SK-N-MC (cell line): ENCODE measurements around the gene AFF3.
"Not testable (repeated sequence)": the region's sequence is repeated elsewhere in the genome, so short reads cannot be mapped to it uniquely, and the experiment has no call there.

Source experiments
- DNase-seq: peaks from one replicate; pipeline ENCODE4 v3.0.0-alpha.2; 2011; ENCODE audit warnings: low read depth, low spot score
- H3K27ac ChIP-seq: fragments of 200-600 bp; sonication (generic); 2 replicates; pipeline ENCODE4 v1.5.1; 2016; ENCODE audit warnings: mixed run types
- H3K36me3 ChIP-seq: fragments of 200-600 bp; sonication (generic); 2 replicates; pipeline ENCODE4 v1.6.1; 2017; ENCODE audit warnings: antibody characterized with exemption, low read length, mixed read lengths; ENCODE audit not compliant: insufficient read depth
- H3K4me3 ChIP-seq: fragments of 200-600 bp; sonication (generic); 2 replicates; pipeline ENCODE4 v1.5.1; 2016
- H3K9ac ChIP-seq: fragments of 200-600 bp; sonication (generic); 2 replicates; pipeline ENCODE4 v1.8.0; 2017; ENCODE audit warnings: mixed run types, mixed read lengths; ENCODE audit not compliant: insufficient read length
- H3K9me3 ChIP-seq: fragments of 200-600 bp; sonication (generic); 2 replicates; pipeline ENCODE4 v1.6.1; 2017; ENCODE audit warnings: low read depth, mild to moderate bottlenecking, antibody characterized with exemption, low read length, moderate library complexity, mixed read lengths
- EZH2 ChIP-seq: fragments of 200-600 bp; sonication (generic); IDR thresholded peaks from one replicate; pipeline ENCODE4 v1.6.1; 2017; ENCODE audit warnings: antibody characterized with exemption
- FOXP2 ChIP-seq: optimal IDR thresholded peaks from 2 replicates; pipeline ENCODE3; 2011; ENCODE audit warnings: mild to moderate bottlenecking, moderate library complexity; ENCODE audit not compliant: insufficient read depth; ENCODE audit errors: extremely low read length, control extremely low read depth
- POLR2AphosphoS5 ChIP-seq: IDR thresholded peaks from 2 replicates; pipeline ENCODE4 v1.6.1; 2012; ENCODE audit warnings: mild to moderate bottlenecking, low read depth, low read length, borderline replicate concordance

Gene AFF3

GRCh38 chr2:99928470-99929053, 213.8 kb downstream of the AFF3 start:
- Histone ChIP-seq H3K4me3 (no peak overlapping the region), H3K27ac (no peak overlapping the region), H3K9ac (no peak overlapping the region), H3K9me3 (no peaks in the 10 kb centered on the region), H3K36me3 (no peaks in the 10 kb centered on the region)
- no peak for DNase-seq
- TF ChIP-seq FOXP2 (no peak), EZH2 (no peak), POLR2AphosphoS5 (no peak)

- H3K9me3 ChIP-seq, H3K27ac ChIP-seq, H3K9ac ChIP-seq, DNase-seq, H3K4me3 ChIP-seq, H3K36me3 ChIP-seq: not testable (repeated sequence)
These were observed 214.6 kb downstream of the AFF3 start for GRCh38 chr2:99927690-99928207.

GRCh38 chr2:99926986-99927385, 215.4 kb downstream of the AFF3 start:
- Histone ChIP-seq H3K4me3 (no peak overlapping the region), H3K27ac (no peak overlapping the region), H3K9ac (no peak overlapping the region), H3K36me3 (no peaks in the 10 kb centered on the region), H3K9me3 (no peaks in the 10 kb centered on the region)
- no peak for TF ChIP-seq POLR2AphosphoS5
- no peak for TF ChIP-seq EZH2
- no peak for TF ChIP-seq FOXP2
- DNase-seq: no peak

- no peak overlapping the region for H3K4me3 ChIP-seq
- H3K9ac ChIP-seq: no peak overlapping the region
- no peaks in the 10 kb centered on the region for H3K9me3 ChIP-seq
- H3K36me3 ChIP-seq: no peaks in the 10 kb centered on the region
- no peak overlapping the region for H3K27ac ChIP-seq
- DNase-seq: no peak
- TF ChIP-seq EZH2: no peak
- TF ChIP-seq POLR2AphosphoS5: no peak
- TF ChIP-seq FOXP2: no peak
These were observed 216.4 kb downstream of the AFF3 start for GRCh38 chr2:99925960-99926359.

- H3K27ac ChIP-seq: no peak overlapping the region
- no peak overlapping the region for H3K9ac ChIP-seq
- TF ChIP-seq EZH2 (no peak), POLR2AphosphoS5 (no peak), FOXP2 (no peak)
- H3K36me3 ChIP-seq: no peaks in the 10 kb centered on the region
- DNase-seq: no peak
- H3K9me3 ChIP-seq: no peaks in the 10 kb centered on the region
- H3K4me3 ChIP-seq: no peak overlapping the region
These were observed 219.7 kb downstream of the AFF3 start for GRCh38 chr2:99922664-99923063.

GRCh38 chr2:99921903-99922302, 220.5 kb downstream of the AFF3 start:
- H3K9ac ChIP-seq: no peak overlapping the region
- H3K36me3 ChIP-seq: no peaks in the 10 kb centered on the region
- no peak for DNase-seq
- H3K27ac ChIP-seq: no peak overlapping the region
- no peak overlapping the region for H3K4me3 ChIP-seq
- TF ChIP-seq FOXP2 (no peak), POLR2AphosphoS5 (no peak), EZH2 (no peak)
- no peaks in the 10 kb centered on the region for H3K9me3 ChIP-seq

GRCh38 chr2:99918389-99918788, 224.0 kb downstream of the AFF3 start:
- Histone ChIP-seq H3K4me3 (no peak overlapping the region), H3K9ac (no peak overlapping the region), H3K9me3 (no peaks in the 10 kb centered on the region), H3K27ac (no peak overlapping the region), H3K36me3 (no peaks in the 10 kb centered on the region)
- no peak for DNase-seq
- TF ChIP-seq FOXP2 (no peak), EZH2 (no peak), POLR2AphosphoS5 (no peak)

GRCh38 chr2:99915108-99915675, 227.2 kb downstream of the AFF3 start:
- no peak for DNase-seq
- H3K36me3 ChIP-seq: no peaks in the 10 kb centered on the region
- no peak for TF ChIP-seq EZH2
- no peak overlapping the region for H3K27ac ChIP-seq
- H3K9me3 ChIP-seq: no peaks in the 10 kb centered on the region
- H3K9ac ChIP-seq: no peak overlapping the region
- H3K4me3 ChIP-seq: no peak overlapping the region

GRCh38 chr2:99911736-99912135, 230.7 kb downstream of the AFF3 start:
- no peak overlapping the region for H3K27ac ChIP-seq

More at GRCh38 chr2:99911736-99912135, 230.7 kb downstream of the AFF3 start:
- H3K9ac ChIP-seq: no peak overlapping the region
- no peaks in the 10 kb centered on the region for H3K9me3 ChIP-seq
- TF ChIP-seq EZH2: no peak
- TF ChIP-seq FOXP2: no peak
- TF ChIP-seq POLR2AphosphoS5: no peak
- no peak for DNase-seq
- H3K4me3 ChIP-seq: no peak overlapping the region
- H3K36me3 ChIP-seq: no peaks in the 10 kb centered on the region
